ENCODE measurements around the gene FHAD1. TPM values are rescaled to one million over a fixed set of nuclear protein-coding genes. Genes with fewer than 3 reads are reported as not detected.
"Not testable (repeated sequence)": the region's sequence is repeated elsewhere in the genome, so short reads cannot be mapped to it uniquely, and the experiment has no call there.

Gene FHAD1
- total and polyA plus RNA-seq, 2 donors = 0.66 to 0.71 TPM

DNA sequence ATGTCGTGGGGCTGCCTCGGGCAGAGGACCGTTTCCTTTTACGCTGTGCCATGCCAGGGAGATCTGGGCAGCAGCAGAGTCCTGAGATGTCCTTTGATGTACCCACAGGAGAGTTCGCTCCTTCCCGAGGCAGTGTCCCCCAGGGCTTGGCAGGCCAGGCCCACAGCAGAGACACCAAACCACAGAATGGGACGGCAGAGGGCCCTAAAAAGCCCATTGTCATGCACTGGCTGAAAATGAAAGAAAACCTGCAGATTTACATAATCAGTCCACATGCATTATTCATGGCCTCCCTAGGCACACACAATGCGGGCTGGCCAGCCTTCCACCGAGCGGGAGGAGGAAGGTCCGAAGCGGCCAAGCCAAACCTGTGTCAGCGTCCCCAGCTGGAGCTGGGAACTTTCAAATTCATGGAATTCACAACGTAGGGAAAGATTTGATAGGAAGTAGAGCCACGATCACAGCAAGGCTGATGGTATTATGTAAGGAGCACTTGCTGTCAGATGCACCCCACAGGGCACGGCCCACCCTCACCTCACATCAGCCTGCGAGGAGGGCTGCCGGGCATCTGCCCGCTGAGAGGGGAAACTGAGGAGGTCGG lies 137.4 kb downstream of the FHAD1 start:
- Histone ChIP-seq H3K4me1 (ENCODE audit: control insufficient read depth in 2 of 2, insufficient read depth in 2 of 2, low read length in 2 of 2) (peaks cover 0 to 11% of the 10 kb centered on the region in 2 donors), H3K4me3 (ENCODE audit: low read length in 2 of 2) (no peak overlapping the region), H3K36me3 (ENCODE audit: control insufficient read depth in 2 of 2, insufficient read depth in 2 of 2, low read length in 1 of 2) (no peaks in the 10 kb centered on the region), H3K27me3 (ENCODE audit: control insufficient read depth in 2 of 2, insufficient read depth in 1 of 2, low read length in 1 of 2) (peaks cover 2 to 19% of the 10 kb centered on the region in 2 donors), H3K9me3 (ENCODE audit: control insufficient read depth in 2 of 2, insufficient read depth in 1 of 2, low read length in 1 of 2) (no peaks in the 10 kb centered on the region), H3K27ac (ENCODE audit: low read depth in 1 of 2, low read length in 1 of 2) (no peak overlapping the region)
- DNase-seq (ENCODE audit: low read depth in 6 of 9, low spot score in 9 of 9) = no peak
- 51% methylated on average over 20 of the region's 20 CpGs for WGBS

DNA sequence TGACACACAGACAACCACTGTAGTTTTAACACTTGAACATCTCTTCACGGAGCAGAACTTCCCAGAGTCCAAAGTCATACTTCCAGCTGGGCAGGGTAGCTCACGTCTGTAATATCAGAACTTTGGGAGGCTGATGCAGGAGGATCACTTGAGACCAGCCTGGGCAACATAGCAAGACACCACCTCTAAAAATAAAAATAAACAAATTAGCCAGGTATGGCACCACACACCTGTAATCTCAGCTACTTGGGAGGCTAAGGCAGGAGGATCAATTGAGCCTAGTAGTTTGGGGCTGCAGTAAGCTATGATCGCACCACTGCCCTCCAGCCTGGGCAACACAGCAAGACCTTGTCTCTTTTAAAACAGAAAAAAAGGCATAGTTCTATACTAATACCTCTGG lies 138.4 kb downstream of the FHAD1 start:
- H3K27me3 ChIP-seq (ENCODE audit: control insufficient read depth in 2 of 2, insufficient read depth in 1 of 2, low read length in 1 of 2) = peaks cover 2 to 19% of the 10 kb centered on the region in 2 donors
- DNase-seq (ENCODE audit: low read depth in 6 of 9, low spot score in 9 of 9) = no peak
- 97% methylated on average over 3 of the region's 3 CpGs for WGBS
- no peaks in the 10 kb centered on the region for H3K9me3 ChIP-seq (ENCODE audit: control insufficient read depth in 2 of 2, insufficient read depth in 1 of 2, low read length in 1 of 2)
- H3K36me3 ChIP-seq (ENCODE audit: control insufficient read depth in 2 of 2, insufficient read depth in 2 of 2, low read length in 1 of 2) = no peaks in the 10 kb centered on the region
- no peak overlapping the region for H3K4me3 ChIP-seq (ENCODE audit: low read length in 2 of 2)
- H3K27ac ChIP-seq (ENCODE audit: low read depth in 1 of 2, low read length in 1 of 2) = no peak overlapping the region
- peaks cover 0 to 11% of the 10 kb centered on the region in 2 donors for H3K4me1 ChIP-seq (ENCODE audit: control insufficient read depth in 2 of 2, insufficient read depth in 2 of 2, low read length in 2 of 2)

DNA sequence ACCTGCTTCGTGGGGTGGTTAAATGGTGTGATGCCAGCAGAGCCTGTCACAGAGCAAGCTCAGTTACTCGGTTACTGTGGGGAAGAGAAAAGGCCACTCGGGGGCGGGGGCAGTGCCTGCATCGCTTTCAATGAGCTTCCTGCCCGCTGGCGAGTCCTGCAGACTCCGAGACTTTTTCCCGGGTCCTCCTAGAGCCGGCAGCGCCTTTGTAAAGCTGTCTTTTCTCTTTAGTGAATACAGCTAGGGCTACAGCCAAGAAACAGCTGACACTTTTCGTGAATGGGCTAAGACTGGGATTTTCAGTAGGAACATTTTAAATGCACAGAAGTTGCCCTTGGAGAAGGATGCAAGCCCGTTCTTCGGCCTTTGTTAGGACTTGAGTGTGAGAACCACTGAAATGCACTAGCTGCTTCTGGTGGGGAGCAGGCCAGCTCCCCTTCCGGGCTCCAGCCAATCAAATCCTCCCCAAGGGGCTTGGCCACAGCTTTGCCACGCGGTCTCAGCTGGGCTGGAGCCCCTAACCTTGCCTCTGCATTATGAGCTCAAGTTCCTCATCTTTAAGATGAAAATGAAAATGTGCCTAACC lies 139.2 kb downstream of the FHAD1 start:
- Histone ChIP-seq H3K4me1 (ENCODE audit: control insufficient read depth in 2 of 2, insufficient read depth in 2 of 2, low read length in 2 of 2) (peaks cover 0 to 11% of the 10 kb centered on the region in 2 donors), H3K9me3 (ENCODE audit: control insufficient read depth in 2 of 2, insufficient read depth in 1 of 2, low read length in 1 of 2) (no peaks in the 10 kb centered on the region), H3K27ac (ENCODE audit: low read depth in 1 of 2, low read length in 1 of 2) (no peak overlapping the region), H3K27me3 (ENCODE audit: control insufficient read depth in 2 of 2, insufficient read depth in 1 of 2, low read length in 1 of 2) (peaks cover 2 to 19% of the 10 kb centered on the region in 2 donors), H3K4me3 (ENCODE audit: low read length in 2 of 2) (no peak overlapping the region), H3K36me3 (ENCODE audit: control insufficient read depth in 2 of 2, insufficient read depth in 2 of 2, low read length in 1 of 2) (no peaks in the 10 kb centered on the region)
- peak in 1 of 9 donors; percentile 25 for DNase-seq (ENCODE audit: low read depth in 6 of 9, low spot score in 9 of 9)
- WGBS = 17% methylated on average over 17 of the region's 17 CpGs

DNA sequence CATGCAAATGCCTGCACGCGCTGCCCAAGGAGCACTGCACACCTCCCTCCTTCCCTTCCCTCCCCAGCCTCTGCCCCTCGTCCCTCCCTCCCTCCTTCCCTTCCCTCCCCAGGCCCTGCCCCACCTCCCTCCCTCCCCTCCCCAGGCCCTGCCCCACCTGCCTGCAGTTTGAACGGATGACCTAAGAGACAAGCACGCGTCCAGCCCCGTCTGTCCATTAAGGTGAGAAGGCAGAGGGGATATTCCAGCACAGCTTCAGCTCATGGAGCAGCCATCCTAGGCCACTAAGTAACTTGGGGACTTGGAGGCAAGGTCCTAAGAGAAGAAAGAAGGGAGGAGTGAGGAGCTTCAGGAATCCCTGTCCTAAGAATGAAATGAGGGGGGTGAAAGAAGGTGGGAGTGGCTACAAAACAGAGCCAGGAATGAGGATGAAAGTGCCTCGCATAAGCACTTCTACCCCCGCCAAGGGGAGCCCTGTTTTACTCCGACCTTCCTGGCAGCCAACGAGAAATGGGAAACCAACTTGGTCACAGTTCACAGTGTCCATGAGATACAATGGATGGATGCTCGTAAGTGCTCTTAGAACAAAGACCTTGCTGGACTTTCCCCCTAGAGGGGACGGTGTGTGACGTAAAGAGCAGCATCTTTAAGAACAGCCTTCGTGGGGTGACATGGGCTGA lies 141.3 kb downstream of the FHAD1 start:
- H3K27ac ChIP-seq (ENCODE audit: low read depth in 1 of 2, low read length in 1 of 2) = no peak overlapping the region
- 90% methylated on average over 15 of the region's 15 CpGs for WGBS
- peaks cover 2 to 19% of the 10 kb centered on the region in 2 donors for H3K27me3 ChIP-seq (ENCODE audit: control insufficient read depth in 2 of 2, insufficient read depth in 1 of 2, low read length in 1 of 2)
- H3K4me3 ChIP-seq (ENCODE audit: low read length in 2 of 2) = no peak overlapping the region
- no peak for DNase-seq (ENCODE audit: low read depth in 6 of 9, low spot score in 9 of 9)
- H3K36me3 ChIP-seq (ENCODE audit: control insufficient read depth in 2 of 2, insufficient read depth in 2 of 2, low read length in 1 of 2) = no peaks in the 10 kb centered on the region
- peaks cover 0 to 11% of the 10 kb centered on the region in 2 donors for H3K4me1 ChIP-seq (ENCODE audit: control insufficient read depth in 2 of 2, insufficient read depth in 2 of 2, low read length in 2 of 2)
- H3K9me3 ChIP-seq (ENCODE audit: control insufficient read depth in 2 of 2, insufficient read depth in 1 of 2, low read length in 1 of 2) = no peaks in the 10 kb centered on the region

DNA sequence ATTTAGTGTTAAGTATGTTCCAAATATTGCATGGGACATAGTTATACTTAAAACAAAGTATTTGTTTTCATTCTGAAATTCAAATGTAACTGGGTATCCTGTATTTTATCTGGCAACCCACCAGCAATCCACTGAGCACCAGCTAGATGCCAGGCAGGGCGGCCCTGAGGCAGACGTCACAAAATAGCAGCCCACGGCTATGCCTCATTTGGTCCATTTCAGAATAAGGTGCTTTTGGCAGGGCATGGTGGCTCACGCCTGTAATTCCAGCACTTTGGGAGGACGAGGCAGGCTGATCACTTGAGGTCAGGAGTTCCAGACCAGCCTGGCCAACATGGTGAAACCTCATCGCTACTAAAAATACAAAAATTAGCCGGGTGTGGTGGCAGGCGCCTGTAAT lies 142.8 kb downstream of the FHAD1 start:
- peaks cover 2 to 12% of the 10 kb centered on the region in 2 donors for H3K27me3 ChIP-seq (ENCODE audit: control insufficient read depth in 2 of 2, insufficient read depth in 1 of 2, low read length in 1 of 2)
- H3K9me3 ChIP-seq (ENCODE audit: control insufficient read depth in 2 of 2, insufficient read depth in 1 of 2, low read length in 1 of 2); H3K4me3 ChIP-seq (ENCODE audit: low read length in 2 of 2); DNase-seq (ENCODE audit: low read depth in 6 of 9, low spot score in 9 of 9); H3K27ac ChIP-seq (ENCODE audit: low read depth in 1 of 2, low read length in 1 of 2); H3K36me3 ChIP-seq (ENCODE audit: control insufficient read depth in 2 of 2, insufficient read depth in 2 of 2, low read length in 1 of 2): not testable (repeated sequence)
- WGBS = 96% methylated on average over 8 of the region's 8 CpGs
- peaks cover 0 to 11% of the 10 kb centered on the region in 2 donors for H3K4me1 ChIP-seq (ENCODE audit: control insufficient read depth in 2 of 2, insufficient read depth in 2 of 2, low read length in 2 of 2)

DNA sequence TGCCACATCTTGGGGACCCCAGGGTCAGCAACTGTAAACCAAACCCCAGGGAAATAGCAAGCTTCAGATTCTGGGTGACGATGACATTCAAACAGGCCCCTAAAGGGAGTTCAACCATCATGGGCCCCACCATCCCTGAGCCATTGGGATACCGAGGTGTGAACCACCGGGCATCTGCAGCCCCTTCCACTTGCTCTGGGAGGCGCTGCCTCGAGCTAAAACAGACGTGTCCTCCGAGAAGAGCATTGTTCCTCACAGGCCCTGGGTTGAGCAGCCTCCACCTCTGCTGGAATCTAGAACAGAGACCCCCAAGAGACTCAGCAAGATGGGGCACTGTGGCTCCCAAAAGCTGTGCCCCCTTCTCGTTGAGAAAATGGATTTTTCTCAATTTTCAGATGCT lies 143.6 kb downstream of the FHAD1 start:
- Histone ChIP-seq H3K36me3 (ENCODE audit: control insufficient read depth in 2 of 2, insufficient read depth in 2 of 2, low read length in 1 of 2) (no peaks in the 10 kb centered on the region), H3K4me3 (ENCODE audit: low read length in 2 of 2) (no peak overlapping the region), H3K27ac (ENCODE audit: low read depth in 1 of 2, low read length in 1 of 2) (no peak overlapping the region), H3K27me3 (ENCODE audit: control insufficient read depth in 2 of 2, insufficient read depth in 1 of 2, low read length in 1 of 2) (peaks cover 2 to 9% of the 10 kb centered on the region in 2 donors), H3K9me3 (ENCODE audit: control insufficient read depth in 2 of 2, insufficient read depth in 1 of 2, low read length in 1 of 2) (no peaks in the 10 kb centered on the region), H3K4me1 (ENCODE audit: control insufficient read depth in 2 of 2, insufficient read depth in 2 of 2, low read length in 2 of 2) (peaks cover 0 to 9% of the 10 kb centered on the region in 2 donors)
- no peak for DNase-seq (ENCODE audit: low read depth in 6 of 9, low spot score in 9 of 9)
- 96% methylated on average over 8 of the region's 8 CpGs for WGBS

DNA sequence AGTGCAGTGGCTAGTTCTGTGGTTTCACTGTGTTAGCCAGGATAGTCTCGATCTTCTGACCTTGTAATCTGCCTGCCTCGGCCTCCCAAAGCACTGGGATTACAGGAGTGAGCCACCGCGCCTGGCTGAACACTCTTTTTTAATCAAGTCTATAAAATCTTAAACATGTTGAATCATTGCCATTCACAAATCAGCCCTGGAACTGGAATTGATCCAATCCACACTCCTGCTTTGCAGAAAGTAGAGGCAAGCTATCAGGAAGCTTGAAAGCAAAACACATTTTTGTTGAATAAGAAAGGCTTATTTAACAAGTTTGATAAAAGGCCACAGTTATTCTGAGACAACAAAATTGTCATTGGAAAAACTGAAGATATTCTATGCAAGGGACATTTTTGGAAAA lies 144.3 kb downstream of the FHAD1 start:
- Histone ChIP-seq H3K4me1 (ENCODE audit: control insufficient read depth in 2 of 2, insufficient read depth in 2 of 2, low read length in 2 of 2) (peaks cover 0 to 2% of the 10 kb centered on the region in 2 donors), H3K4me3 (ENCODE audit: low read length in 2 of 2) (no peak overlapping the region), H3K27me3 (ENCODE audit: control insufficient read depth in 2 of 2, insufficient read depth in 1 of 2, low read length in 1 of 2) (peaks cover 0 to 2% of the 10 kb centered on the region in 2 donors), H3K9me3 (ENCODE audit: control insufficient read depth in 2 of 2, insufficient read depth in 1 of 2, low read length in 1 of 2) (no peaks in the 10 kb centered on the region), H3K27ac (ENCODE audit: low read depth in 1 of 2, low read length in 1 of 2) (no peak overlapping the region), H3K36me3 (ENCODE audit: control insufficient read depth in 2 of 2, insufficient read depth in 2 of 2, low read length in 1 of 2) (no peaks in the 10 kb centered on the region)
- DNase-seq (ENCODE audit: low read depth in 6 of 9, low spot score in 9 of 9) = no peak
- WGBS = 97% methylated on average over 4 of the region's 4 CpGs

DNA sequence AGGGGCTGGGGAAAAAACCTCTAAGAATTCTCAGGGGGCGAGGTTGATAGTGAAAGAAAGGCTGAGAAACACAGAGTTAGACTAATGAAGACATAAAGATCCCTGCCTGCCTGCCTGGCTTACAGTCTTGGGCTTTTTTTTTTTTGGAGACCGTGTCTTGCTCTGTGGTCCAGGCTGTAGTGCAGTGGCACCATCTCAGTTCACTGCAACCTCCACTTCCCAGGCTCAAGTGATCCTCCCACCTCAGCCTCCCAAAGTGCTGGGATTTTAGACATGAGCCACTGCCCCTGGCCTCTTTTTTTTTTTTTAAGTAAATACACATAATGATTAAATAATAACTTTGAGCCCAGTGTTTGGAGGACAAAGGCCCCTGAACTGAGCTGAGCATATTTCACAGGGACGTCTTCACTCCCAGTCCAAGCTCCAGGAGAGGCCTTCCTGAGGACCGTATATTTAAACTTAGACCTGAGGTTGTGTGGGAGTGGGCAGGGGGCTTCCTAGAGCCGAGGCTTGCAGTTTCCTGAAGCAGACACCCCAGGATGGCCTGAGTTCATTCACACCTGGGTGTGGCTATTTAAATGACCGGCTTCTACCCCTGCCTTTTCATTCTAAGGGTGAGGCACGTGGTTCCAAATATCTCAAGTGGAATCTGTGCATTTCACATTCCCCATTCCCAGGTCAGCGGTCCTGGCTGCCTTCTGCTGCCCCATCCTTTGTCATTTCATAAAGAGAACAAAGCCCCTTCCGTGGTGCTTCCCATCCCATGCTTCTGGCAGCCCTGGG lies 146.6 kb downstream of the FHAD1 start:
- H3K36me3 ChIP-seq (ENCODE audit: control insufficient read depth in 2 of 2, insufficient read depth in 2 of 2, low read length in 1 of 2) = no peaks in the 10 kb centered on the region
- DNase-seq (ENCODE audit: low read depth in 6 of 9, low spot score in 9 of 9) = no peak
- WGBS = 94% methylated on average over 9 of the region's 9 CpGs
- no peaks in the 10 kb centered on the region for H3K9me3 ChIP-seq (ENCODE audit: control insufficient read depth in 2 of 2, insufficient read depth in 1 of 2, low read length in 1 of 2)
- no peak overlapping the region for H3K4me3 ChIP-seq (ENCODE audit: low read length in 2 of 2)
- no peaks in the 10 kb centered on the region for H3K4me1 ChIP-seq (ENCODE audit: control insufficient read depth in 2 of 2, insufficient read depth in 2 of 2, low read length in 2 of 2)
- H3K27me3 ChIP-seq (ENCODE audit: control insufficient read depth in 2 of 2, insufficient read depth in 1 of 2, low read length in 1 of 2) = no peaks in the 10 kb centered on the region
- H3K27ac ChIP-seq (ENCODE audit: low read depth in 1 of 2, low read length in 1 of 2) = no peak overlapping the region

DNA sequence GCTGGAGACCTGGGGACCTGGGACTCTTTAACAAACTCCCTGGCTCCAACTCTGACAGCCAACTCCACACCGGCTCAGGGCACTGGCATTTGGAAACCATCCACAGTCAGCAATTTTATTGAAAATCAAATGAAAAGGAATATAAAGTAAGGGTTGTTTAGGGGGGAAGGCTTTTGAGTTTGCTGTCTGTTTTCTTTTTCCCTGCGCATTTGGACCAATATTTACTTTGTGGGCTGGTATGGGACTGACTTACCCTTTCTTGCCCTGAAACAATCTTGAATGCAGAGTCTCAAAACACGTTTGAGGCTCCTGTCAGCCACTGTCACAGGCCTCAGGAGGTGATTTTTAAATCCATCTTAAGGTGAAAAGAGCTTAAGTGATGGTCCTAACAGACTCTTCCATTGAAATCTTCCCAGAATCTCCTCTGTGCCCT lies 147.3 kb downstream of the FHAD1 start:
- Histone ChIP-seq H3K36me3 (ENCODE audit: control insufficient read depth in 2 of 2, insufficient read depth in 2 of 2, low read length in 1 of 2) (no peaks in the 10 kb centered on the region), H3K4me1 (ENCODE audit: control insufficient read depth in 2 of 2, insufficient read depth in 2 of 2, low read length in 2 of 2) (no peaks in the 10 kb centered on the region), H3K27me3 (ENCODE audit: control insufficient read depth in 2 of 2, insufficient read depth in 1 of 2, low read length in 1 of 2) (no peaks in the 10 kb centered on the region), H3K27ac (ENCODE audit: low read depth in 1 of 2, low read length in 1 of 2) (no peak overlapping the region), H3K9me3 (ENCODE audit: control insufficient read depth in 2 of 2, insufficient read depth in 1 of 2, low read length in 1 of 2) (no peaks in the 10 kb centered on the region), H3K4me3 (ENCODE audit: low read length in 2 of 2) (no peak overlapping the region)
- no peak for DNase-seq (ENCODE audit: low read depth in 6 of 9, low spot score in 9 of 9)
- 88% methylated on average over 3 of the region's 3 CpGs for WGBS

All from thymus (tissue), 11 donors.